ENCODE data around the gene NRXN2. TPM values are rescaled to one million over a fixed set of nuclear protein-coding genes. Genes with fewer than 3 reads are reported as not detected.

The NRXN2 gene
- total and polyA plus RNA-seq, 4 donors, result 0.17 to 2.8 (median 1.4) TPM

DNA sequence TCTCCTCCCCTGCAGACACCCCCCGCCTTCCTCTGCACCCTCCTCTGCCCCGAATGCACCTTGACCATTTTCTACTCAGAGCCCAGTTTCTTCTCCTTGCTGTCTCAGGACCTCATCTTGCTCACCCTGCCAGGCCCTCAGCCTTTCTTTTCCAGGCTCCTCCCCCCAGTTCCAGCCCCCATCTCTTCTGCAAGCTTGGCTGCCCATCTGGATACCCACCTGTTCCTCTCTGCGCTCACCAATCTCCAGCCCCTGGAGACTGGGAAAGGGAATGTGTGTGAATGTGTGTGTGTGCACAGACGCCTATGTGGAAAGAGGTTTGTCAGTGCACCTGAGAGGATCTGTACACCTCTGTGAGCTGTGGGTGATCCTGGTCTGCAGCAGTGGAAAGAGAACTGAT lies 95.6 kb downstream of the NRXN2 start:
- H3K36me3 ChIP-seq (ENCODE audit: control insufficient read depth in 4 of 4, insufficient read depth in 3 of 4, low read depth in 1 of 4, low read length in 3 of 4), result no peaks in the 10 kb centered on the region
- TF ChIP-seq SP1 (IDR thresholded peaks at IDR 0.05) (no peak), RXRA (IDR thresholded peaks at IDR 0.05) (no peak), NR2F2 (IDR thresholded peaks at IDR 0.05) (no peak), GABPA (IDR thresholded peaks at IDR 0.05 in 1 of 2, conservative IDR thresholded peaks at IDR 0.05 in 1 of 2) (no peak), TAF1 (conservative IDR thresholded peaks at IDR 0.05) (no peak), FOXA2 (IDR thresholded peaks at IDR 0.05) (no peak), RAD21 (IDR thresholded peaks at IDR 0.05) (no peak), YY1 (IDR thresholded peaks at IDR 0.05) (no peak), MAX (IDR thresholded peaks at IDR 0.05) (no peak), HNF4G (IDR thresholded peaks at IDR 0.05) (no peak), HNF4A (conservative IDR thresholded peaks at IDR 0.05) (no peak), EGR1 (IDR thresholded peaks at IDR 0.05; ENCODE audit: low read depth in 2 of 2) (no peak), REST (IDR thresholded peaks at IDR 0.05) (no peak), JUND (IDR thresholded peaks at IDR 0.05) (no peak), FOXA1 (IDR thresholded peaks at IDR 0.05) (no peak)
- TF ChIP-seq, protein P1, sequence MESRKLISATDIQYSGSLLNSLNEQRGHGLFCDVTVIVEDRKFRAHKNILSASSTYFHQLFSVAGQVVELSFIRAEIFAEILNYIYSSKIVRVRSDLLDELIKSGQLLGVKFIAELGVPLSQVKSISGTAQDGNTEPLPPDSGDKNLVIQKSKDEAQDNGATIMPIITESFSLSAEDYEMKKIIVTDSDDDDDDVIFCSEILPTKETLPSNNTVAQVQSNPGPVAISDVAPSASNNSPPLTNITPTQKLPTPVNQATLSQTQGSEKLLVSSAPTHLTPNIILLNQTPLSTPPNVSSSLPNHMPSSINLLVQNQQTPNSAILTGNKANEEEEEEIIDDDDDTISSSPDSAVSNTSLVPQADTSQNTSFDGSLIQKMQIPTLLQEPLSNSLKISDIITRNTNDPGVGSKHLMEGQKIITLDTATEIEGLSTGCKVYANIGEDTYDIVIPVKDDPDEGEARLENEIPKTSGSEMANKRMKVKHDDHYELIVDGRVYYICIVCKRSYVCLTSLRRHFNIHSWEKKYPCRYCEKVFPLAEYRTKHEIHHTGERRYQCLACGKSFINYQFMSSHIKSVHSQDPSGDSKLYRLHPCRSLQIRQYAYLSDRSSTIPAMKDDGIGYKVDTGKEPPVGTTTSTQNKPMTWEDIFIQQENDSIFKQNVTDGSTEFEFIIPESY (IDR thresholded peaks at IDR 0.05), result no peak
- TF ChIP-seq, protein P2, sequence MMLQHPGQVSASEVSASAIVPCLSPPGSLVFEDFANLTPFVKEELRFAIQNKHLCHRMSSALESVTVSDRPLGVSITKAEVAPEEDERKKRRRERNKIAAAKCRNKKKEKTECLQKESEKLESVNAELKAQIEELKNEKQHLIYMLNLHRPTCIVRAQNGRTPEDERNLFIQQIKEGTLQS (IDR thresholded peaks at IDR 0.05), result no peak
- TF ChIP-seq, protein P3, sequence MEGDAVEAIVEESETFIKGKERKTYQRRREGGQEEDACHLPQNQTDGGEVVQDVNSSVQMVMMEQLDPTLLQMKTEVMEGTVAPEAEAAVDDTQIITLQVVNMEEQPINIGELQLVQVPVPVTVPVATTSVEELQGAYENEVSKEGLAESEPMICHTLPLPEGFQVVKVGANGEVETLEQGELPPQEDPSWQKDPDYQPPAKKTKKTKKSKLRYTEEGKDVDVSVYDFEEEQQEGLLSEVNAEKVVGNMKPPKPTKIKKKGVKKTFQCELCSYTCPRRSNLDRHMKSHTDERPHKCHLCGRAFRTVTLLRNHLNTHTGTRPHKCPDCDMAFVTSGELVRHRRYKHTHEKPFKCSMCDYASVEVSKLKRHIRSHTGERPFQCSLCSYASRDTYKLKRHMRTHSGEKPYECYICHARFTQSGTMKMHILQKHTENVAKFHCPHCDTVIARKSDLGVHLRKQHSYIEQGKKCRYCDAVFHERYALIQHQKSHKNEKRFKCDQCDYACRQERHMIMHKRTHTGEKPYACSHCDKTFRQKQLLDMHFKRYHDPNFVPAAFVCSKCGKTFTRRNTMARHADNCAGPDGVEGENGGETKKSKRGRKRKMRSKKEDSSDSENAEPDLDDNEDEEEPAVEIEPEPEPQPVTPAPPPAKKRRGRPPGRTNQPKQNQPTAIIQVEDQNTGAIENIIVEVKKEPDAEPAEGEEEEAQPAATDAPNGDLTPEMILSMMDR (IDR thresholded peaks at IDR 0.05; ENCODE audit: low read depth, low read length, missing input control), result no peak
- WGBS, result 90% methylated on average over 4 of the region's 4 CpGs
- H3K9me3 ChIP-seq (ENCODE audit: control insufficient read depth in 4 of 4, low read length in 3 of 4), result no peaks in the 10 kb centered on the region
- H3K4me1 ChIP-seq (ENCODE audit: control insufficient read depth in 4 of 4, insufficient read depth in 4 of 4, low read length in 3 of 4), result no peaks in the 10 kb centered on the region
- no peak for DNase-seq (ENCODE audit: low spot score)
- H3K27me3 ChIP-seq (ENCODE audit: control insufficient read depth in 4 of 4, insufficient read depth in 4 of 4, low read length in 3 of 4), result no peaks in the 10 kb centered on the region
- H3K27ac ChIP-seq (ENCODE audit: low read depth in 1 of 2, low read length in 2 of 2), result no peak overlapping the region
- H3K9ac ChIP-seq (ENCODE audit: low read depth in 1 of 2, low read length in 2 of 2), result no peak overlapping the region
- no peak overlapping the region for H3K4me3 ChIP-seq (ENCODE audit: low read depth in 1 of 3, low read length in 3 of 3)

All from liver (tissue), 9 donors.